Measurements from ENCODE around the gene VPS39. TPM values are rescaled to one million over a fixed set of nuclear protein-coding genes. Genes with fewer than 3 reads are reported as not detected.

Gene VPS39
- total and polyA plus RNA-seq, 2 of the 8 experiments (the other 6 are each of a cell fraction or from before 2014, with no cell fraction given) = 34.4 to 36.6 TPM

DNA sequence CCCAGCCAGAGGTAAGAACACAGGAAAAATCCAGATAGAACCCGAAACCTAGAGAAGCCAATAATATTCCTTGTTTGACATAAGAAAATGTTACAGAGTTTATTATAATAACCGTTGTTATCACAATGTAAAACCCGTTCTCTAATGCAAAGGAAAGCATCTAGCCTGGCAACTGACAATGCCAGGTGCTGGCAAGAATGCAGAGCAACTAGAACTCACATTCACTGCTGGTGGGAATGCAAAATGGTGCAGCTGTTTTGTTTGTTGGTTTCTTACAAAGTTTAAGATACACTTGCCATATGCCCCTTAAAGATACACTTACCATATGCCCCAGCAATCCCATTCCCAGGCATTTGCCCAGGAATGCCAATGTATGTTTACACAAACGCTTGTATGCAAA is 23.4 kb downstream of the VPS39 start (continued):
- TF ChIP-seq, protein P1, sequence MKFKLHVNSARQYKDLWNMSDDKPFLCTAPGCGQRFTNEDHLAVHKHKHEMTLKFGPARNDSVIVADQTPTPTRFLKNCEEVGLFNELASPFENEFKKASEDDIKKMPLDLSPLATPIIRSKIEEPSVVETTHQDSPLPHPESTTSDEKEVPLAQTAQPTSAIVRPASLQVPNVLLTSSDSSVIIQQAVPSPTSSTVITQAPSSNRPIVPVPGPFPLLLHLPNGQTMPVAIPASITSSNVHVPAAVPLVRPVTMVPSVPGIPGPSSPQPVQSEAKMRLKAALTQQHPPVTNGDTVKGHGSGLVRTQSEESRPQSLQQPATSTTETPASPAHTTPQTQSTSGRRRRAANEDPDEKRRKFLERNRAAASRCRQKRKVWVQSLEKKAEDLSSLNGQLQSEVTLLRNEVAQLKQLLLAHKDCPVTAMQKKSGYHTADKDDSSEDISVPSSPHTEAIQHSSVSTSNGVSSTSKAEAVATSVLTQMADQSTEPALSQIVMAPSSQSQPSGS (IDR thresholded peaks at IDR 0.05; ENCODE audit: low read length) = no peak
